ENCODE data around the gene SGIP1.

GRCh38 chr1:66768965-66769364 lies 235.0 kb downstream of the SGIP1 start:
- TF ChIP-seq CTCF (IDR thresholded peaks at IDR 0.05) (no peak), POLR2A (IDR thresholded peaks at IDR 0.05) (no peak)
